Measurements from ENCODE around the gene FBLN2. TPM values are rescaled to one million over a fixed set of nuclear protein-coding genes. Genes with fewer than 3 reads are reported as not detected.
A peak's percentile ranks its signal among the peaks of the same experiment; 100 is the strongest.

FBLN2 gene
- total and polyA plus RNA-seq, 2 of the 4 experiments (the other 2 are of a cell fraction) = 11.8 to 60.8 TPM

DNA sequence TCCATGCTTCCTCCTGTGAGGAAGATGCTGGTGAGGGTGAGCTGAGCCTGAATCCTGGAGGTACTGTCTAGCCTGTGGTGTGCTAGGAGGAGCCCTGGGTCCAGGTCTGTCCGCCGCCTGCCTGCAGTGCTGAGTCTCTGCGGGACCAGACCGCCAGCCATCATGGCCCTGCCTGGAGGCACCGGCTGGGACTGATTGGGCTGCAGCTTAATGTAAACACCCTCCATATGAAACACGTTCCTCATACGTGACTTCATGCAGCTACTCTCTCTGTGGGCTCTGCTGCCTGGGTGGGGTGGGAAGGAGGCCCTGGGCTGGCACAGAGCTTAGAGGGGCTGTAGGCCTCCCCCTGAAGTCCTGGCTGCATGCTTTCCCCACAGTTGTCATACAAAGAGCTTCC, 67.4 kb downstream of the FBLN2 start:
- H3K4ac ChIP-seq (ENCODE audit: low read depth, low read length) = no peak overlapping the region
- H3K18ac ChIP-seq (ENCODE audit: low read depth, low read length) = peak overlapping the region; percentile 84; the same call in 1 of the 2 replicates
- H2AK5ac ChIP-seq (ENCODE audit: low read depth, low read length) = no peak overlapping the region
- H4K91ac ChIP-seq (ENCODE audit: insufficient read depth, low read depth, low read length) = no peak overlapping the region
- TF ChIP-seq CEBPB (IDR thresholded peaks at IDR 0.05; ENCODE audit: low read depth, low read length) = no peak
- TF ChIP-seq CHD1 (IDR thresholded peaks at IDR 0.05; ENCODE audit: low read depth, low read length) = no peak
- TF ChIP-seq, protein P1, sequence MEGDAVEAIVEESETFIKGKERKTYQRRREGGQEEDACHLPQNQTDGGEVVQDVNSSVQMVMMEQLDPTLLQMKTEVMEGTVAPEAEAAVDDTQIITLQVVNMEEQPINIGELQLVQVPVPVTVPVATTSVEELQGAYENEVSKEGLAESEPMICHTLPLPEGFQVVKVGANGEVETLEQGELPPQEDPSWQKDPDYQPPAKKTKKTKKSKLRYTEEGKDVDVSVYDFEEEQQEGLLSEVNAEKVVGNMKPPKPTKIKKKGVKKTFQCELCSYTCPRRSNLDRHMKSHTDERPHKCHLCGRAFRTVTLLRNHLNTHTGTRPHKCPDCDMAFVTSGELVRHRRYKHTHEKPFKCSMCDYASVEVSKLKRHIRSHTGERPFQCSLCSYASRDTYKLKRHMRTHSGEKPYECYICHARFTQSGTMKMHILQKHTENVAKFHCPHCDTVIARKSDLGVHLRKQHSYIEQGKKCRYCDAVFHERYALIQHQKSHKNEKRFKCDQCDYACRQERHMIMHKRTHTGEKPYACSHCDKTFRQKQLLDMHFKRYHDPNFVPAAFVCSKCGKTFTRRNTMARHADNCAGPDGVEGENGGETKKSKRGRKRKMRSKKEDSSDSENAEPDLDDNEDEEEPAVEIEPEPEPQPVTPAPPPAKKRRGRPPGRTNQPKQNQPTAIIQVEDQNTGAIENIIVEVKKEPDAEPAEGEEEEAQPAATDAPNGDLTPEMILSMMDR (conservative IDR thresholded peaks at IDR 0.05; ENCODE audit: low read depth, low read length) = no peak
- TF ChIP-seq RFX5 (IDR thresholded peaks at IDR 0.05; ENCODE audit: low read depth, low read length) = no peak
- no peak for TF ChIP-seq MXI1 (IDR thresholded peaks at IDR 0.05; ENCODE audit: borderline replicate concordance, low read depth, low read length)
- TF ChIP-seq, protein P2, sequence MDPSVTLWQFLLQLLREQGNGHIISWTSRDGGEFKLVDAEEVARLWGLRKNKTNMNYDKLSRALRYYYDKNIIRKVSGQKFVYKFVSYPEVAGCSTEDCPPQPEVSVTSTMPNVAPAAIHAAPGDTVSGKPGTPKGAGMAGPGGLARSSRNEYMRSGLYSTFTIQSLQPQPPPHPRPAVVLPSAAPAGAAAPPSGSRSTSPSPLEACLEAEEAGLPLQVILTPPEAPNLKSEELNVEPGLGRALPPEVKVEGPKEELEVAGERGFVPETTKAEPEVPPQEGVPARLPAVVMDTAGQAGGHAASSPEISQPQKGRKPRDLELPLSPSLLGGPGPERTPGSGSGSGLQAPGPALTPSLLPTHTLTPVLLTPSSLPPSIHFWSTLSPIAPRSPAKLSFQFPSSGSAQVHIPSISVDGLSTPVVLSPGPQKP (IDR thresholded peaks at IDR 0.05; ENCODE audit: borderline replicate concordance, low read depth, low read length) = no peak
- no peak for TF ChIP-seq RAD21 (IDR thresholded peaks at IDR 0.05; ENCODE audit: low read length)
- TF ChIP-seq NFE2L2 (IDR thresholded peaks at IDR 0.05; ENCODE audit: low read depth, low read length) = no peak
- TF ChIP-seq RCOR1 (IDR thresholded peaks at IDR 0.05; ENCODE audit: insufficient replicate concordance, low read length) = no peak
- TF ChIP-seq MAFK (IDR thresholded peaks at IDR 0.05; ENCODE audit: low read depth, low read length) = no peak
- no peak overlapping the region for H4K8ac ChIP-seq (ENCODE audit: low read depth in 2 of 2, low read length in 2 of 2)
- in situ Hi-C loops (cut with MboI; ENCODE audit: low sequenced_read_pairs) (no loop called here), intact Hi-C loops (cut with micrococcal nuclease) (no loop called here), dilution Hi-C loops (cut with HindIII; ENCODE audit: low sequenced_read_pairs, unreplicated experiment) (no loop called here)
- H3K56ac ChIP-seq (ENCODE audit: extremely low read depth, insufficient read depth, low read length) = no peak overlapping the region
- ChIA-PET POLR2A (ENCODE audit: unreplicated experiment) (no interaction called here), CTCF (no interaction called here)
- no TSS peak for BruUV-seq (replicated peaks)
- no peaks in the 10 kb centered on the region for H4K20me1 ChIP-seq (ENCODE audit: insufficient read depth, low read length)
- no peak overlapping the region for H2AFZ ChIP-seq (replicated peaks; ENCODE audit: low read length, poor library complexity)
- no peaks in the 10 kb centered on the region for H3K36me3 ChIP-seq (ENCODE audit: control insufficient read depth, insufficient read depth, low read length)
- H4K5ac ChIP-seq (ENCODE audit: low read depth, low read length) = peak overlapping the region; percentile 83; the same call in 1 of the 2 replicates
- H2BK15ac ChIP-seq (ENCODE audit: low read depth, low read length) = no peak overlapping the region
- H3K9me3 ChIP-seq (ENCODE audit: control insufficient read depth, insufficient read depth, low read length) = no peaks in the 10 kb centered on the region
- H3K4me1 ChIP-seq (ENCODE audit: control insufficient read depth, insufficient read depth, low read length) = peaks cover 2% of the 10 kb centered on the region; the same call in 1 of the 2 replicates
- H2BK5ac ChIP-seq (ENCODE audit: low read depth, low read length, poor library complexity, severe bottlenecking) = no peak overlapping the region
- WGBS, 2 experiments (ENCODE audit: extremely low coverage in 2 of 2, insufficient read length in 1 of 2) = no CpG with 5 or more reads among the region's 7 CpGs
- H3K4me3 ChIP-seq (ENCODE audit: insufficient read depth, low read depth, low read length) = no peak overlapping the region
- H3K27ac ChIP-seq (ENCODE audit: insufficient read depth, low read length) = no peak overlapping the region
- ATAC-seq (ENCODE audit: low read depth) = peak; percentile 85
- H3K79me1 ChIP-seq (ENCODE audit: low read depth in 1 of 2, low read length in 2 of 2) = no peaks in the 10 kb centered on the region
- no peak overlapping the region for H3K4me2 ChIP-seq (ENCODE audit: low read depth, low read length)
- DNase-seq = peak; percentile 41
- H3K9ac ChIP-seq (ENCODE audit: low read depth, low read length) = no peak overlapping the region
- no peak overlapping the region for H2AK9ac ChIP-seq (replicated peaks; ENCODE audit: low read depth, low read length, poor library complexity)
- H3K27me3 ChIP-seq (ENCODE audit: control insufficient read depth, insufficient read depth, low read length) = no peaks in the 10 kb centered on the region
- H3K23ac ChIP-seq (ENCODE audit: low read depth, low read length) = no peak overlapping the region
- no peaks in the 10 kb centered on the region for H3K9me1 ChIP-seq (ENCODE audit: insufficient read depth, low read length)
- no peak overlapping the region for H3K14ac ChIP-seq (replicated peaks; ENCODE audit: low read depth, low read length)
- no peak overlapping the region for H2BK20ac ChIP-seq (ENCODE audit: low read depth, low read length)
- H2BK120ac ChIP-seq (ENCODE audit: low read depth, low read length) = no peak overlapping the region

All from IMR-90 (cell line).